K562 (cell line): ENCODE results near the gene HYAL1. TPM values are rescaled to one million over a fixed set of nuclear protein-coding genes. Genes with fewer than 3 reads are reported as not detected.
A peak's percentile ranks its signal among the peaks of the same experiment; 100 is the strongest.

ENCODE experiments used
- BCLAF1 ChIP-seq, 2 experiments: fragments of 450-650 bp in 1 of 2; IDR thresholded peaks; 2 replicates each; pipeline ENCODE4 v1.6.1; 2011 to 2017; ENCODE audit warnings: low read depth in 2 of 2, antibody characterized with exemption in 1 of 2, borderline replicate concordance in 1 of 2, low read length in 1 of 2, mild to moderate bottlenecking in 1 of 2, mixed read lengths in 1 of 2; ENCODE audit not compliant: control insufficient read depth in 1 of 2
- BMI1 ChIP-seq: fragments of 150-350 bp; IDR thresholded peaks from 2 replicates; pipeline ENCODE4 v1.6.1; 2014; ENCODE audit warnings: low read length
- E2F6 ChIP-seq, 2 experiments: IDR thresholded peaks; 2 replicates each; pipeline ENCODE4 v1.6.1; 2011; ENCODE audit warnings: borderline replicate concordance in 1 of 2, control low read depth in 1 of 2, low read depth in 1 of 2, low read length in 1 of 2, mild to moderate bottlenecking in 1 of 2, mixed read lengths in 1 of 2, moderate library complexity in 1 of 2; ENCODE audit not compliant: insufficient read depth in 1 of 2, insufficient read length in 1 of 2, poor library complexity in 1 of 2, severe bottlenecking in 1 of 2; ENCODE audit errors: extremely low read depth in 1 of 2
- FIP1L1 ChIP-seq: fragments of 200-400 bp; formaldehyde crosslinking; IDR thresholded peaks from 2 replicates; pipeline ENCODE4 v1.6.1; 2018; ENCODE audit warnings: mild to moderate bottlenecking, low read depth, low read length; ENCODE audit not compliant: poor library complexity, severe bottlenecking
- GMEB1 ChIP-seq: fragments of 250-450 bp; sonication (Bioruptor Pico); IDR thresholded peaks from 2 replicates; pipeline ENCODE4 v1.4.0; 2020; ENCODE audit warnings: mild to moderate bottlenecking
- NRF1 ChIP-seq, 2 experiments: fragments of 450-650 bp; IDR thresholded peaks in 1 of 2; conservative IDR thresholded peaks in 1 of 2; 2 replicates each; pipeline ENCODE4 v1.6.1; 2014; ENCODE audit warnings: mild to moderate bottlenecking in 2 of 2
- PHF20 ChIP-seq: fragments of 450-650 bp; IDR thresholded peaks from 2 replicates; pipeline ENCODE4 v1.6.1; 2018; ENCODE audit not compliant: partially characterized antibody
- PHF8 ChIP-seq: fragments of 200-600 bp; sonication (generic); IDR thresholded peaks from 2 replicates; pipeline ENCODE4 v1.6.1; 2012; ENCODE audit warnings: mixed run types, mild to moderate bottlenecking, inconsistent platforms, low read length, moderate library complexity, borderline replicate concordance
- RBM39 ChIP-seq: fragments of 200-400 bp; formaldehyde crosslinking; optimal IDR thresholded peaks from 2 replicates; pipeline ENCODE3; 2018; ENCODE audit warnings: low read depth, low read length
- SAFB ChIP-seq: fragments of 200-400 bp; formaldehyde crosslinking; IDR thresholded peaks from 2 replicates; pipeline ENCODE4 v1.6.1; 2017; ENCODE audit warnings: low read depth, low read length, borderline replicate concordance
- SREBF1 ChIP-seq: fragments of 150-350 bp; IDR thresholded peaks from 2 replicates; pipeline ENCODE4 v1.6.1; 2014; ENCODE audit warnings: antibody characterized with exemption, low read depth, low read length, borderline replicate concordance
- TBP ChIP-seq: optimal IDR thresholded peaks from 2 replicates; pipeline ENCODE3; 2011; ENCODE audit warnings: low read depth, low read length, improper control_type of control experiment
- TEAD1 ChIP-seq, 2 experiments: fragments of 450-650 bp in 1 of 2; sonication (generic) in 1 of 2; formaldehyde crosslinking; IDR thresholded peaks; 2 replicates each; pipeline versions ENCODE4 v1.4.0 to v1.8.0; 2020 to 2022; ENCODE audit warnings: mild to moderate bottlenecking in 2 of 2, missing genetic modification reagents in 1 of 2
- ZNF280B ChIP-seq: fragments of 250-450 bp; sonication (Bioruptor Pico); IDR thresholded peaks from 2 replicates; pipeline ENCODE4 v1.5.1; 2021; ENCODE audit warnings: mild to moderate bottlenecking
- ZNF512 ChIP-seq: IDR thresholded peaks from 2 replicates; pipeline ENCODE4 v1.6.1; 2016; ENCODE audit warnings: missing genetic modification characterization, missing compliant biosample characterization
- ZNF589 ChIP-seq: fragments of 200-800 bp; sonication (Bioruptor generic); IDR thresholded peaks from 2 replicates; pipeline ENCODE4 v1.6.1; 2016; ENCODE audit warnings: low read depth, missing genetic modification characterization, missing compliant biosample characterization
- polyA plus RNA-seq, 8 experiments: library from polyadenylated mRNA; depleted of rRNA in 4 of 8; stranded (reverse) in 5 of 8; unstranded in 3 of 8; fragments of >200 nt; fragmentation: Nextera tagmentation in 2 of 8; fragmentation: Illumina TruSeq in 1 of 8; extraction: Ambion mirVana in 2 of 8; extraction: Trizol in 1 of 8; gene quantifications; 2 replicates each; pipeline versions ENCODE4 v1.2.1 to v1.2.3, GENCODE V29; 2011 to 2014; ENCODE audit warnings: inconsistent platforms in 1 of 8, missing spikeins in 1 of 8
- total RNA-seq, 7 experiments: library from RNA; depleted of rRNA in 6 of 7; stranded (reverse); fragments of >200 nt in 6 of 7; fragmentation: Illumina TruSeq in 2 of 7; extraction: Trizol in 2 of 7; gene quantifications; 2 replicates each; pipeline versions ENCODE4 v1.2.1 to v1.2.3, GENCODE V29; 2011 to 2021; ENCODE audit warnings: low replicate concordance in 1 of 7

HYAL1 gene
- total and polyA plus RNA-seq, 9 of the 15 experiments (the other 6 are each of a cell fraction or from before 2014, with no cell fraction given) = 1.4 to 8.5 (median 4.7) TPM

GRCh38 chr3:50321336-50322114, 18.2 kb upstream of the HYAL1 start (continued):
- TF ChIP-seq BCLAF1 (IDR thresholded peaks at IDR 0.05; ENCODE audit: borderline replicate concordance in 1 of 2, control insufficient read depth in 1 of 2, low read depth in 2 of 2, low read length in 1 of 2) = peak in 1 of 2 experiments; percentile 96; a peak in 2 of 4 replicates
- TF ChIP-seq RBM39 = no peak
- no peak for TF ChIP-seq ZNF280B
- no peak for TF ChIP-seq PHF20
- no peak for TF ChIP-seq E2F6 (IDR thresholded peaks at IDR 0.05; ENCODE audit: borderline replicate concordance in 1 of 2, extremely low read depth in 1 of 2, insufficient read depth in 1 of 2, insufficient read length in 1 of 2, low read depth in 1 of 2, low read length in 1 of 2, poor library complexity in 1 of 2, severe bottlenecking in 1 of 2)
- no peak; a peak in 1 of 4 replicates for TF ChIP-seq TEAD1 (CRISPR knock-in tag; IDR thresholded peaks at IDR 0.05)
- TF ChIP-seq SAFB = no peak
- TF ChIP-seq TBP = peak; percentile 27
- peak; percentile 22 for TF ChIP-seq FIP1L1
- 0 out of 2 replicates have a peak, but pooled peaks have one; percentile 51 for TF ChIP-seq SREBF1
- no peak for TF ChIP-seq GMEB1 (CRISPR knock-in tag)
- TF ChIP-seq NRF1 (conservative IDR thresholded peaks at IDR 0.05 in 1 of 2, IDR thresholded peaks at IDR 0.05 in 1 of 2) = peak; percentile 45 to 46; a peak in 2 of 4 replicates
- TF ChIP-seq ZNF512 (tag) = no peak
- TF ChIP-seq BMI1 = no peak
- TF ChIP-seq PHF8 = peak; percentile 66; the same call in 1 of the 2 replicates
- no peak for TF ChIP-seq ZNF589 (CRISPR knock-in tag)
